GM19467 (cell line): ENCODE results near the gene NELFA.
"Not testable (repeated sequence)": the region's sequence is repeated elsewhere in the genome, so short reads cannot be mapped to it uniquely, and the experiment has no call there.

Source experiments
- ATAC-seq: cut with Tn5 transposase; IDR thresholded peaks from one replicate; pipeline ENCODE4 v1.9.1; 2021; ENCODE audit warnings: mild to moderate bottlenecking, moderate library complexity; ENCODE audit not compliant: unreplicated experiment

NELFA gene

DNA sequence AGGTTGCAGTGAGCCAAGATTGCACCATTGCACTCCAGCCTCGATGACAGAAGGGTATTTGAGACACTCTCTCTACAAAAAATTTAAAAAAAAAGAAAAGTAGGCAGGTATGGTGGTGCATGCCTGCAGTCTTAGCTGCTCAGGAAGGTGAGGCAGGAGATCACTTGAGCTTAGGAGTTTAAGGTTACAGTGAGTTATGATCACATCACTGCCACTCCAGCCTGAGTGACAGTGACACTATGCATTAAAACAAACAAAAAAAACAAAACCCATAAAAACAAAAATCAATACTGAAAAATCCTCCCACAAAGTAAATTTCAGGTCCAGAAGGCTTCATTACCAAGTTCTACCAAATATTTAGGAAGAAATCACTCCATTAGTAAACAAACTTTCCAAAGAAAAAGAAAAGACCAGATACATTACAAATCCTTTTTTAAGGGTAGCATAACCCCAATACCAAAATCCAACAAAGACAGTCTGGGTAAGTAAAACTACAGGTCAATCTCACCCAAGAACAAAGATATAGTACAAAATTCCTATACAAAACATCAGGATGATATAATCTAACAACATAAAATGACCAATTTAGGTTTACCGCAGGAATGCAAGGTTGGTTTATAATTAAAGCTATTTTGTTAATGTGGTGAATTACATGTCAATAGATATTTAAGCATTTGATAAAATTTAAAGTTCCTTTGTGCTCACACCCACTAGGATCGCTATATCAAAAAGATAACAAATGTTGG, 11.7 kb downstream of the NELFA start:
- no peak for ATAC-seq

DNA sequence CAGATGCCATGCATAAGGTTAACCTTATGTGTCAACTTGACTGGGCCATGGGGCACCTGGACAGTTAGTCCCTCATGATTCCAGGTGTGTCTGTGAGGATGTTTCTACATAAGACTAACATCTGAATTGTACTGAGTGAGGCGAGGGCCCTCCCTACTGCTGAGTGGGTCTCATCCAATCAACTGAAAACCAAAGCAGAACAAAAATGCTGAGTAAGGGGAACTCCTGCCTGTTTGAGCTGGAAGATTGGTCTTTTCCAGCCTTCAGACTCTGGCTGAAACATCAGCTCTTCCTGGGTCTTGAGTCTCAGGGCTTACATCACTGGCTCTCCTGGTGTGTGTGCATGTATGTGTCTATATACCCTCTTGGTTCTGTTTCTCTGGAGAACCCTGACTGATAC, 13.8 kb downstream of the NELFA start:
- no peak for ATAC-seq

DNA sequence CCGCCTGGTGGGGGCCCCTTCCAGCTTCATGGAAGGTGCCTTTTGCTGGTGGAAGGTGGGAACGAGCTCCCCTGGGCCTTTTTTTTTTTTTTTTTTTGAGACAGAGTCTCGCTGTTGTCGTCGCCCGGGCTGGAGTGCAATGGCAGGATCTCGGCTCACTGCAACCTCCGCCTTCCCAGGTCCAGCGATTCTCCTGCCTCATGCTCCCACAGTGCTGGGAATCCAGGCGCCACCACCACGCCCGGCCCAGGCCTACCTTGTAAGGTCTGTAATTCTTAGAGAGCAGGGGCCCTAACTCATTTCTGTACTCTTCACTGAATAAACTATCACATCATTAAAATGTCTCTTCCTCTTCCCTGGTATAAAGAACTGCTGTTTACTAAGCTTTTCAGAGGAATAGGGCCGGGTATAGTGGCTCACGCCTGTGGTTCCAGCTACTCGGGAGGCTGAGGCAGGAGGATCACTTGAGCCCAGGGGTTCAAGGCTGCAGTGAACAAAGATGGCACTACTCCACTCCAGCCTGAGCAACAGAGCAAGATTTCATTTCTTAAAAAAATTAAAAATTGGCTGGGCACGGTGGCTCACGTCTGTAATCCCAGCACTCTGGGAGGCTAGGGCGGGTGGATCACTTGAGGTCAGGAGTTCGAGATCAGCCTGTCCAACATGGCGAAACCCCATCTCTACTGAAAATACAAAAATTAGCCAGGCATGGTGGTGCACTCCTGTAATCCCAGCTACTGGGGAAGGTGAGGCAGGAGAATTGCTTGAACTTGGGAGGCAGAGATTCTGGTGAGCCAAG, 14.9 kb downstream of the NELFA start:
- not testable (repeated sequence) for ATAC-seq

DNA sequence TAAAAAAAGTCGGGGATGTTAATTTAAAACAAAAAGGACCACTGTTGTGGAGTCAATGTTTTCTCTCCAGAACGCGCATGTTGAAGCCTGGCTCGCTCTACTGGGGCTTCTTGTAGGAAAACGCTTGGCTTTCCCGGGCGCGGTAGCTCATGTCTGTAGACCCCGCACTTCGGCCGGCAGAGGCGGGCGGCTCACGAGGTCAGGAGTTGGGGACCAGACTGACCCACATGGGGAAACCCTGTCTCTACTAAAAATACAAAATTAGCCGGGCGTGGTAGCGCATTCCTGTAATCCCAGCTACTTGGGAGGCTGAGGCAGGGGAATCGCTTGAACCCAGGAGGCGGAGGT, 15.6 kb downstream of the NELFA start:
- no peak for ATAC-seq

DNA sequence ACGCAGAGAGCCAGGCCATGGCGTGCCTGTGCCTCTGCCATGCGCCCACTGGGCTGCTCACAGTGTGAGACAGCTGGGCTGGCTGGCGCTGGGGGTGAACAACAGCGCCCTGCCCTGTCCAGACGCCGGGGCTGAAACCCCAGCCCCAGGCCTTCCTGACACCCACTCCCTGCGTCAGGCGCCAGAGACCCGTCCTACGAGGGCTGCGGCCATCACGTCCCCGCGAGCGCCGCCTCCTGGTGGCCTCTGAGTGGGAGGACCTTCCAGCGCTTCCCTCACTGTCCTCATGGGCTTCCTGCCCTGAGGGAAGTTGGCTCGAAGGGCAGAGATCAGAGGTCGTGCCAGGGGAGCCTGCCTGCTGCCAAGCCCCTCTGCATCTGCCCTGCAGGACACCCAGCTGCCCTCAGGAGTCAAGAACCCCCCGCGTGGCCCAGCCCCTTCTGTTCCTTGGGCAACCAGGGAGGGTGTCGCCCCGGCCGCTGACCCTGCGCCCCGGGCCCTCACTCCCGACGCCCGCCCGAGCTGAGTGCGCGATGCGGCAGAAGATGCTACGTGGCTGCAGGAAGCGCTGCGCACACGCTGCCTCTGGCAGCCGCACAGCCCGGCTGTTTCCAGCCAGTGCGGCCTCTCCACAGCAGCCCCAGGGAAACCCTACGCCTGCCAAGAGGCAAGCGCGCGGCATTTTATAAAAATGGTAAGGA, 16.2 kb downstream of the NELFA start:
- no peak for ATAC-seq

DNA sequence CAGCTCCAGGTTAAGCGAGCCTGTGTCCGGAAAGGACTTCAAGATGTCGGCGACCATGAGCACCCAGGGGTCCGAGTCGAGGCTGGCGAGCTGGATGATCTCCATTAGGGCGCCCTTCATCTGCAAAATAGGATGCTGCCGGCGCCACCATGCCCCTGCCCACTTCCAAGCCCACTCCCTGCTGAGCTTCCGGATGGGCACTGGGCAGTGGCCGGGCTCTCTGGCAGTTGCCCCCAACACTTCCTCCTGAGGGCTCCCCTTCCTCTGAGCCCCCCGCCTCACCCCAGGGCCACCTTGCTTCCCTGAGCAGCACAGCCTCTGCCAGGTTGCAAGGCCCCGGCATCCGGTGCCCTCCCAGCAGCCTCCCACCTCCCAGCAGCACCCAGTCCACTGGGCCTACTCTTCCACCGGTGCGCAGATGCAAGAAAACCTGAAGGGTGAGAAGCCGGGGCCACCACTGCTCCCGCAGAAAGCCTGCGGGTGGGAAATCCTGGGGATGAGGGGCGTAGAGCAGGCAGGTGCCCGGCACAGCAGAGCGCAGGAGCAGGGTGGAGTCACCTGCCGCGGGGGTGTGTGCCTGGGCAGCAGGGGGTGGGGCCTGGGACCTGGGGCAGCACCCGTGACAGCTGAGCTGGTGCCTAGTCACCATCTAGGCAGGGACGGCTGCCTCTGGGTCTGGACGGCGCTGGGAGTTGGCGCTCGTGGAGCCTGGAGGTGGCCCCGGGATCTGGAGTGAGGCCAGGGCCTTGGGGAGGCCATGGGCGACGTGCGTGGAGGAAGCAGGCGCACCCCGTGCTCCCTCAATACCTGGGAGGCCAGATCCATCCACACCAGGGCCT, 17.0 kb downstream of the NELFA start:
- ATAC-seq, result no peak

DNA sequence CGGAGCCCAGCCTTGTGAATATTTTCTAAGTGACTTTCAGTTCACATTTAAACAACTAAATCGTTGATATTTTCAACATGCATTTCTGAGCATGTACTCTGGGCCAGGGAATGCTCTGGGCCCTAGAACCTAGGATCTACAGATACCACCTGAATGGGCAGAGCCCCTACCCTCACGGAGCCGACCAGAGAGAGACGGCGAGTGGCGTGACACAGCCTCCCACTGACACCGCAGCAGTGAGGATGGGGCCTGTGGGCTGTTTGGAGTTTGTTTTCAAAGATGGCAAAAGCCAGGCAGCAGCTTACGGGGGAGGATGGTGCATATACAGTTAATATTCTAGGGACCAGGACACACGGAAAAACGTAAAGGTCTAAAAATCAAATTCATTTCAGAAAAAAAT, 17.7 kb downstream of the NELFA start:
- no peak for ATAC-seq

DNA sequence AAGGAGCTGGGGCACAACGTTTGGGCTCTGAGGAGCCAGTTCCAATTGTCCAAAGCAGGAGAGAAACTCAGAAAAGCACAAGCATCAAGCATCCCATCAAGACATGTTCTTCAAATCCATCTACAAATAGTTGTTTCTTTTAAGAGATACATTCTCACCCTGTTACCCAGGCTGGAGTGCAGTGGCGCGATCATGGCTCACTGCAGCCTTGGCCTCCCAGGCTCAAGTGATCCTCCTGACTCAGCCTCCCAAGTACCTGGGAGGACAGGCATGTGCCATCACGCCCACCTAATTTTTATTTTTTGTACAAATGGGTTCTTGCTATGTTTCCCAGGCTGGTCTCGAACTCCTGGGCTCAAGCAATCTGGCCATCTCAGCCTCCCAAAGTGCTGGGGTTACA, 18.1 kb downstream of the NELFA start:
- ATAC-seq, result no peak

DNA sequence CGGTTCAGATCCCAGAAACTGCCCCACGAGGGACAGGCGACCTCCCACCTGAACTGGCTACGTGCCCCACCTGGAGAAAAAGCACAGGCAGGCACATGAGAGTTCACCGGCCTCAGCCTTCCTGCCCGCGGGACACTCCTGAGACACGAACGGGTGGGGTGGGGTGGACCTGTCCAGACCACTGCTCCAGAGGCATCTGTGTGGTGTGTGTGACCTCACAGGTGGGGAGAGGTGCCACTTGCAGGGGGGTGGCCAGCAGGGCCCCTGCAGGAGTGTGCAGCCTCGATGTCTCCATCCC, 18.5 kb downstream of the NELFA start:
- no peak for ATAC-seq

DNA sequence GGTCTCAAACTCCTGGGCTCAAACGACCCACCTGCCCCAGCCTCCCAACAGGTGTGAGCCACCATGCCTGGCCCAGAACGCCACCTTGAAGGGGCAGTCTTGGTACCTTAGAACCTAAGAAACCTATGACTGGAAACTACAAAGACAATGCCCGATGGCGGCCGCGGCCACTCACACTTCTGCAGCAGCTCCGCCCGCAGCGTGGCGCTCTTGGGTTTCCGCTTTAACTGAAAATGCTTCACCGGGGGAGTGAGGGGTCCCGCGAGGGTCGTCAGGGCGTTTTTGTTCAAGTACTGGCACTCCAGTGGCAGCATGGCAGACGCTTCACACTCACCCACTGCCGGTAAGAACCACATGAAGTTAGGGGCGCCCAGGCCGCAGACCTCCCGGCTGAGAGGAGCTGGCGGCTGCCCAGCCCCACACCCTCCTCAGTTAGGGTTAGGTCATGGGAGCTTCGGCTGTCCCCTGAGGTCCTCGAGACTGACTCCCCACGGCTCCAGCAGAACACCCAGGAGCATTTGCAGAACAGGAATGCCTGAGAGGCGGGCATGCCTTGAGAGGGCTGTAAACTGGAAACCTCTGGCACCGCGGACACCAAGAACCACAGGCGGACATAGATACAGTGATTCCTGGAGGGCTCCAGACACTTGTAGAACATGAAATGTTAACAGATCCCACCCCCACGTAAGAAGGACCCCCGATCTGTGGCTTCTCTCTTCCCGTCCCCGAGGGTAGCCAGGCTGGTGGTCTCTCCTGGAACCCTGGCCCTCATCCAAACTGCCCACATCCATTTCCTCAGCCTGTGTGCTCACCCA, 19.0 kb downstream of the NELFA start:
- no peak for ATAC-seq

DNA sequence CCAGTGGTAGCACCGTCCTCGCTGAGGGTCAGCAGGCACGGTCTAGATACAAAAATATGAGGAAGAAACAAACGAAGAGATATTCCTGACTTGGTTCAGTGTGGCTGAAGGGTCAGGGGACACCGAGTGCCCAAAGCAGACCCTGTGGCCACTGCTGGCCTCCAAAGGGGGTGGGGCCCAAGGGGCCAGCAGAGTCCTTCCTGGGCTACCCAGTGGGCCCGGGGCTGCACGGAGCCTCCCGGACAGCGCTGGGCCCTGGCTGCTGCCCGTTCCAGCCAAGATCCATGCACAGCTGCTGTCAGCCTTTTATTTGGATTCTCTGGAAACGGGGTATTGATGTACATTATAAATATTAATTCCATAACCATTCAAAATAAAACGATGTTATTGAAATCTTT, 20.4 kb downstream of the NELFA start:
- ATAC-seq, result no peak

DNA sequence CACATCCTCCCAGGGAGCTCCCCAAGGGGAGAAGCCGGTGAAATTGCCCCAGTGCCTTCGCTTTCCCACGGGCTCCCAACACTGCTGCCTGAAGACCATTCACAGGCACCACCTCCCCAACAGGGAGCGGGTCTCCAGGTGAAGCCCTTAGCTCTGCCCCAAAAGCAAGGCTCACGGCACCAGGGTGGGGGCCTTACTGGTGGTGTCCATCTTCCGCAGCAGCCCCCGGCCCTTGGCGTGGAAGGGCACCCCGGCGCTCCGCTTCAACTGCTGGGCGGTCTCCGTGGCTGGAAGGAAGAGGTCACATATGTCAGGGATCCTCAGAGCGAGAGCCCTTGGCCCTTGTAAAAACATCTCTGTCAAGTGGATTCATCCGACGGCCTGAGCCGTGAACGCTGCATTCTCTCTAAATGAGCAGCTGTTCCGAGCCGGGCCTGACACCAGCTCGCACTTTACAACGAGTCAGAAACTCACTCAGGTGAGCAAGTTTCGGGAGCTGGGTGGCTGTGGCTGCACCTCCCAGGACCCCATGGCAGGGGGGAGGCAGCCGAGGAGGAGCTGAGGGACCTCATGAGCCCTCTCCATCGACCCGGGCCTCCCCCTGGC, 20.9 kb downstream of the NELFA start:
- ATAC-seq, result no peak

DNA sequence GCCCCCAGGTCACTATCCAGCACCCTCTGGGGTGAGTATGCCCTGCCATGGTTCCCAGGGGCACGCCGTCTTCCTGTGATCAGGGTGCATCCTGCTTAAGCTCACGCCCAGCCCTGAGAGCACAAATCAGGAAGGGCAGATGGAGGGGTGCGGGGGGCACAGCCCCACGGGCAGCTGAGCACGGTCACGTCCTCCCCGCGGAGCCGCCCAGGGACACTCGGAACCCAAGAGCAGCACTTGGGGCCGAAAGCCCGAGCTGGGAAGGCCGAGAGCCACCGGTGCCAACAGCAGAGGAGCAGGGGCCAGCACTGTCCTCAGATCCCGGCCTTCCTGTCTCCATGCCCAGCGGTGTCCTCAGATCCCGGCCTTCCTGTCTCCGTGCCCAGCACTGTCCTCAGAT, 21.5 kb downstream of the NELFA start:
- ATAC-seq, result no peak

DNA sequence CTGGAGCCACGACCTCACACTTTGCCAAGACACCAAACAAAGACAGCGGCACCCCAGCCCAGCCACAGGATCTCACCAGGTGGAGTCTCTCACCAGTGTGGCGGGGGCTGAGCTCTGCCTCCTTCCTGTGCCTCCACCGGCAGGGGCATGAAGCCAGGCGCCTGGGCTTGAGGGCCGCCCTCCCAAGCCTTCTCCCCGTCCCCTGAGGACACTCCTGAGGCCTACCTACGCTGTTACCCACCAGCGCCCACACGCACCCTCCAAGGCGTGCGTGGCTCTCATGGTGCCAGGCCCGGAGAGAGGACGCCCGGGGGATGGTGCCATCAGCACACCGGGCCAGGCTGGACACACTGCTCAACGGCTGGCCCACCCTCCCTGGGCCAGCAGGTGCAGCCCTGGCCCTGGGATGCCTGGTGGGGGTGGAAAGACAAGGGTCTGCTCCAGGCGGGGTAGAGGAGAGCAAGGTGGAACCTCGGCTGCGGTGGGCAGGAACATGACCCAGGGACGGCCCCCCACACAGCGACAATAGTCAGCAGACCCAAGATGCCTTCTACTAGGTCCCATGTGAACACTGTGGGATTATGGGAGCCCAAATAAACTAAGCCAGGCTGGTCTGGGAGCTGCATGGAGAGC, 22.1 kb downstream of the NELFA start:
- ATAC-seq, result no peak

DNA sequence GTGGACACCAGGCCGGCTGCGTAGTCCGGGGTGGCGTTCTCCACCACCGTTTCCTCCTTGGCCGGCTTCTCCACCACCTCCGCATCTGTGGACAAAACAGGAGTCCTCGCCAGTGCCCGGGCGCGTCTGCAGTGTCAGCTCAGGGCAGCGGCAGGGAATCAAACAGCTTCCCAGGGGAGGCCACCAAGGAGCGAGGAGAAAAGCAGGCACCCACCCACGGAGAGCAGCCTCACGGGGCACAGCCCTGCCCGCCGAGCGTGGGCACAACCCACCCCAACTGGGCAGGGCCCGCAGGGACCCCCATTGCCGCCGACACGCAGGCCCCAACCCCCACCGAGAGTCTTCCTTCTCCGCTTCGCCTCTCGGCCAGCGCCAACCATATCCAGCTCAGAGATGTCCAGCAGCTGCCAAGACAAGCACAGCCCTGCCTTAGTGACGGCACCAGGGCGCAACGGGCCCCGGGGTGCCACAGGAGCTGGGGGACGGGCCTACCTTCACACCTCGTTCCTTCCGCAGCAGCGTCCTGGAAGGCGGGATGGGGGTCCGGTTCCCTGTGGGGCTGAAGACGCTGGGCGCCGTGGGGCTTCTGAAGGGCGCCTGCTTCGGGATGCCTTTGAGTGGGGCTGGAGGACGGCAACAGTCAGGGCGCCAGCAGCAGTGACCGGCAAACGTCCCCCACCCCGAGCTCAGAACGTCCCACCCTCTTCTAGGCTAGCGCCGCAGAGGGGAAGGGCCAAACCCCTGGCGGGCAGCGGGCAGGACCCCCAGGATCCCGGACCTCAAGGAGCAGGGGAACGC, 22.8 kb downstream of the NELFA start:
- ATAC-seq, result no peak

DNA sequence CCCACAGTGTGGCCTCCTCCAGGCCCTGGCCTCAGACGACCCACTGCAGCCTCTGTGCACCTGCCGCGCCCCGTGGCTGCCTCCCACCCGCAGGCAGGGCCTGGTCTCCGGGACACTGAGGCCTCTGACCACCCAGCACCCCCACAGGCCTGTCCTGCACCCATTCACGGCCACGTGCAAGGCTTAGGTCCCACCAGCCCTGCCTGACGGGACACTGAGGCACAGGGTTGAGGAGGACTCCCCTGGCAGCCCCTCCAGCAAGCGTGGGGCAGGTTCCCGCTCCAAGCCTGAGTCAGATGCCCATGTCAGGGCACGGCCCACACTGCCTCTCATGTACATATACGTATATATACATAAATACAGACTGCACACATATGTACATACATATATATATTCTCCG, 23.5 kb downstream of the NELFA start:
- ATAC-seq, result no peak

DNA sequence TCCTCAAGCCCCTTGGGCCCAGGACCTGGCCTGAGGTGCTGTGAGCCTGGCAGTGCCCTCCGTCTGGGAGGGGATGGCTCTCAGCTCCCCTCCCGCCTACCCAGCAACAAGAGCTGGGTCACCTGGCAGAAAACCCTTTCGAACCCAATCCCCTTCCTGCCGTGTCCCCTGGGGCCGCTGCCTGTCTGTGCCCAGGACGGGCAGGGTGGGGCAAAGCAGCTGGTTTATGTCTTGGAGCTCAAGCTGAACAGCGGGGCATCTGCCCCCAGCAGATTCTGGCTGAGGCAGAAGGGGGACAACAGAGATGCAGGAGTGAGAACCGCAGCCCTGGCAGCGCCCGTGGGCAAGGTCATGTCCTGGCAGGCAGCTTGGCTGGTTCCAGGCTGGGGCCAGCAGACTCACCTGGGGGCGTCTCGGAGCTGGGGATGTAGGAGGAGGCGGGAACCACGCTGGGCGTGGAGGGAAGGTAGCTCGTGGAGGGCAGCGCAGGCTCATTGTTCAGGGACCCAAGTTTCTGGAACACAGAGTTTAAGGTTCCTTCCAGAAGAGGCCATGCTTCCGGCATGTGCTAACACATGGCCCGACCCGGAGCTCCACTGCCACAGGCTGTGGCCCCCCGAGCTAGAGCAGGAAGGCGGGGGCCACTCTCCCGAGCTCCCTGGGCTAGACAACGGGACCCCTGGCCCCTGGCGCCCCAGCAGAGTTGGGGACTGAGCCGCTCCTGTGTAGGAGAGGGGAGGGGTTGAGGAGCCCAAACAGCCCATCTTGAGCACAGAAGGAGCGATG, 24.2 kb downstream of the NELFA start:
- no peak for ATAC-seq

DNA sequence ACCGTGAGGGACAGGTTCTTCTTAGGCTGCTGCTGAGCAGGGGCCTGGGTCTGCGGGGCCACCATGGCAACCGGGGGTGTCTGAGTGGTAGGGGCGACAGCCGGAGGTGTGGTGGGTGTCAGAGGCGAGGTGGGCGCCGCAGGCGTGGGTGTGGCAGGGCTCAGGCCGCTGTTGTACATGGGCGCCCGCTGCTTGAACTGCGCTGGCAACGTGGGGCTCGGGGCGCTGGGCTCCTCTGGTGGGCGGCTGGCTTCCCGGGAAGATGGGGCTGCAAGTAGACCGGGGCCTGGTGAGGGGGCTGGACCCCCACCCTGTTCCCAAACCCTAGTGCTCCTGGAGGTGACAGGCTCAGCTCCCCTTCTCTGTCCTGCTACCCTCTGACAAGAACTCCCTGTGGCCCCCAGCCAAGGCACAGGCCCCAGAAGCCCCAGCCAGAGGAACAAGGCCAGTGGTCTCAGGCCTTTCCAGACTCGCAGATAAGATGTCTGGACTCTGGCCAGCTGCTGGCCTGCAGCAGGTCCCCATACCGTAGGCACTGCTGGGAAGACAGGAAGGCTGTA, 24.8 kb downstream of the NELFA start:
- ATAC-seq, result no peak
